GM10266 (cell line): ENCODE data around the gene GPM6B.

Experiments
- DNase-seq: peaks from one replicate; pipeline ENCODE4 v3.0.0; 2012; ENCODE audit errors: extremely low spot score
- TF ChIP-seq, protein P1 (sequence below): IDR thresholded peaks from 2 replicates; pipeline ENCODE4 v1.5.1; 2012; ENCODE audit warnings: mild to moderate bottlenecking, low read depth; ENCODE audit not compliant: control insufficient read depth, insufficient read depth; ENCODE audit errors: missing control alignments

Gene GPM6B

GRCh38 chrX:13803116-13803515 lies 13.8 kb downstream of the GPM6B start:
- DNase-seq, result no peak
- TF ChIP-seq, protein P1, sequence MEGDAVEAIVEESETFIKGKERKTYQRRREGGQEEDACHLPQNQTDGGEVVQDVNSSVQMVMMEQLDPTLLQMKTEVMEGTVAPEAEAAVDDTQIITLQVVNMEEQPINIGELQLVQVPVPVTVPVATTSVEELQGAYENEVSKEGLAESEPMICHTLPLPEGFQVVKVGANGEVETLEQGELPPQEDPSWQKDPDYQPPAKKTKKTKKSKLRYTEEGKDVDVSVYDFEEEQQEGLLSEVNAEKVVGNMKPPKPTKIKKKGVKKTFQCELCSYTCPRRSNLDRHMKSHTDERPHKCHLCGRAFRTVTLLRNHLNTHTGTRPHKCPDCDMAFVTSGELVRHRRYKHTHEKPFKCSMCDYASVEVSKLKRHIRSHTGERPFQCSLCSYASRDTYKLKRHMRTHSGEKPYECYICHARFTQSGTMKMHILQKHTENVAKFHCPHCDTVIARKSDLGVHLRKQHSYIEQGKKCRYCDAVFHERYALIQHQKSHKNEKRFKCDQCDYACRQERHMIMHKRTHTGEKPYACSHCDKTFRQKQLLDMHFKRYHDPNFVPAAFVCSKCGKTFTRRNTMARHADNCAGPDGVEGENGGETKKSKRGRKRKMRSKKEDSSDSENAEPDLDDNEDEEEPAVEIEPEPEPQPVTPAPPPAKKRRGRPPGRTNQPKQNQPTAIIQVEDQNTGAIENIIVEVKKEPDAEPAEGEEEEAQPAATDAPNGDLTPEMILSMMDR, result no peak

GRCh38 chrX:13798184-13798583 lies 18.7 kb downstream of the GPM6B start:
- DNase-seq, result no peak
- TF ChIP-seq, protein P1, result no peak

- TF ChIP-seq, protein P1, result no peak
- DNase-seq, result no peak
Observed at GRCh38 chrX:13797512-13797911, 19.4 kb downstream of the GPM6B start.

GRCh38 chrX:13794417-13794816 lies 22.5 kb downstream of the GPM6B start:
- TF ChIP-seq, protein P1, result no peak
- DNase-seq, result no peak

- TF ChIP-seq, protein P1, result no peak
- DNase-seq, result no peak
Observed at GRCh38 chrX:13793897-13794296, 23.0 kb downstream of the GPM6B start.

GRCh38 chrX:13791559-13791958 lies 25.3 kb downstream of the GPM6B start:
- no peak for DNase-seq
- TF ChIP-seq, protein P1, result no peak

- TF ChIP-seq, protein P1, result no peak
- DNase-seq, result no peak
Observed at GRCh38 chrX:13791145-13791544, 25.7 kb downstream of the GPM6B start.
